Measurements from ENCODE around the gene CPT2.

Gene CPT2

GRCh38 chr1:53220171-53220961 lies 23.7 kb downstream of the CPT2 start, which contains the start of gene CZIB:
Gene CZIB (minus strand): TSS chr1:53220634. CDS start chr1:53220575, 59 bp downstream.
- peak; percentile 93 for DNase-seq

DNA sequence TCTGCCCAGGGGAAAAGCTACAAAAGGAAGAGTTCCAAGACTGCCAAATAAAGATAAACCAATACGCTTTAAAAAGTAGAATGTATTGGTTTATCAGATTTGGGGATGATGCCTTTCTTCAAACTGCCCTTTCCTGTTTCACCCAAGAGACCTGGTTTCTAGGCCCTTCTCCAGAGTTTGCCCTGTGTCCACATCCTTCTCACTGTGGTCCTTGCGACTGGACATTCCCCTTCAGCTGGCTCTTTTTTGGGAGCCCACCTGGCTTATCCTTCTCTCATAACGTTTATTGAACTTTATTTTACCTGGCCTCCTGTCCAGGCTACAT lies 24.3 kb downstream of the CPT2 start:
- DNase-seq, result no peak

GRCh38 chr1:53237638-53238037 lies 41.0 kb downstream of the CPT2 start:
- no peak for DNase-seq

DNA sequence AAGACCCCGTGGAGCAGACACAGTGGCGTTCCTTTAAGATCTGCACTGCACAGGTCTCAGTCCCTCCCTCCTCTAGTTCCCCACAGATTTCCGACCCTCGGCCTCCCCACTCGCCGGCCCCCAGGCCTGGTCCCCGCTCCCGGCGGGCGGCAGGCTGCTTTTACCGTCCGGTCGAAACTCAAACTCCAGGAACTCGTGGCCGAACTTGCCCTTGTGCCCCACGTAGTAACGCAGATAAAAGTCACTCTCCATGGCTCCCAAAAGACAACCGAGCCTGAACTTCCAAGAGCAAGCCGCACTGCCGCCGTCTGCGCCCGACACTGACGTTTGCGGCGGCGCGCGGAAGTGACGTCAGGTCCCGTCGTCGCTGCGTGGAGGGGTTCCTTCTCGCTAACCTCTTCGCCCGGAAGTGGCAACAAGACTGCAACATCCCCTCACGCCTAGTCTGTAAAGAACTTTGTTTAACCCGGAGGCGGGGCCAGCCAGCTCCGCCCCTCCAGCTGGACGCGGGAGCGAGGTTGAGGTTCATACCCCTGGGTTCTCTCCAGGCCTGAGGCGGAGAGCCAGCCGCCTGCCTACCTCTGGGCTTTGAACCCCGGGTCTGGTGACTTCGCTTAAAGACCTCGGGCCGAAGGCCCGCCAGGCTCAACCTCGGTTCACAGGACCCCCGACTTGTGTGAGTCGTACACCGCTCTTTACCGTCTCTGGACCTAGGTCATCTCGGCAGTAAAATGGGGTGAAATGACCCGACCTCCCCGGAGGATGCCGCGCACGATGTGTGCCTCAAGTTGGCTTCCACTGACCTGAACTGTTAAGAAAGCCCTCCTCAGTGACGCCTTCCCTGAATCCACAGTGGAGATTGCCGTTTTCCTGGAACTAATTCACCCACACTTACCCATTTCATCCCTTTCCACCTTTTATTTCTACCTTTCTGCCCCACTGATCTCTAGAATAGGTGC lies 41.9 kb downstream of the CPT2 start, which contains the start of gene MAGOH:
MAGOH (minus strand) TSS at position 322 of the 959 bp plus-strand sequence; CDS start at position 252, 70 bp downstream.
- peak; percentile 92 for DNase-seq

- no peak for DNase-seq
Observed at GRCh38 chr1:53241828-53242227, 45.2 kb downstream of the CPT2 start.

DNA sequence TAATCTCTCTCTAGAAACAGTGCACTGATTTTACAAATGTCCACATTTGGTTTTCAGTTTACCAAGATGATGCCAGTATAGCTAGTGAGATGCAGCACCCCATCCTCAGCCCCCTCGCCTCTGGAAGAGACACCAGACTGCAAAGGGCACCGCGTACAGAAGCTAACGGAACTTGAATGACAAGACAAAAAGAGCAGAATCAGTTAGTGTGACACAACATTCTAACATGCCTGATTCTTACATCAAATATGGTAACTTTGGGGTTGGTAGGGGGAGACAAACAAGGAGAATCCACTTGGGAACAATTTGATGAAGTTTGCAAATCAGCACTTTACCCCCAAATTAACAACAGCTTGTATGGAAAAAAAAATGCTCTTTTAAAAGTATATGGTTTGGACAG lies 45.8 kb downstream of the CPT2 start:
- no peak for DNase-seq

GRCh38 chr1:53244141-53244540 lies 47.5 kb downstream of the CPT2 start:
- no peak for DNase-seq

DNA sequence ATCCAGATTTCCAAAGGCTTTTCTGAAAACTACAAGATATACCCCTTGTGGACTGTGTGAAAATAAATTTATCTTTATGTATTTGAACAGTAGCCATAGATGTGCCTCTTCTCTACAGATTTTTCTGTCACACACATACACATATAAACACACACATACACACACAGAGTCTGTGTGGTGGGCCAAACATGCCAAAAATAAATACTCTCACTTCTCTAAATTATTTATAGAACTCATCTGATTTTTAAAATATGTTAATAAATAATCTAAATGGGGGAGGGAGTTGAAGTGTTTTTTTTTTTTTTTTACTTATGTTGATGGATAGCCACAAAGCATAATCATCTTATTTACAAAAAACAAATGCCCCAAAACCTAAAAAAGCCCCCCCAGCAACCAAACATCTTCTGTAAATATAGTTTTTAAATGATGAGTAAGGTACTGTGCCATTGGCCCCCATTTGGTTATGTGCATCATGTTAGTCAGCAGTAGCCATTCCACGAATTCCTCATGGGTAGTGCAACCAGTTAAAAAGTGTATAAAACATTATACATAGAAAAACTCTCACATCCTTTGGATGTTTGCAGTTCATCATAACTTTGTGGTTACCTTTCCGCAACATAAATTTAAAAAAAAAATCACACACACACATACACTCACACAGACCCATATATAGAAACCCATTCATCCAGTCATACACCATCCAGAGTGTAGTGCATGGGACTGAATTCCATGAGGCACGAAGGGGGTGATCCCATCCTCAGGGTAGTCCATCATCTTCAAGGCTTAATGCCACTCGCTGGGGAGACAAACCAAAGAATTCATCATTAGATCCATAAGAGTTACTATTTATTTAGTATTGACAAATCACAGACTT lies 49.9 kb downstream of the CPT2 start:
- no peak for DNase-seq

GRCh38 chr1:53249706-53250105 lies 53.1 kb downstream of the CPT2 start:
- no peak for DNase-seq

GRCh38 chr1:53250325-53250724 lies 53.7 kb downstream of the CPT2 start:
- DNase-seq, result no peak

GRCh38 chr1:53254011-53254640 lies 57.5 kb downstream of the CPT2 start:
- DNase-seq, result no peak

DNA sequence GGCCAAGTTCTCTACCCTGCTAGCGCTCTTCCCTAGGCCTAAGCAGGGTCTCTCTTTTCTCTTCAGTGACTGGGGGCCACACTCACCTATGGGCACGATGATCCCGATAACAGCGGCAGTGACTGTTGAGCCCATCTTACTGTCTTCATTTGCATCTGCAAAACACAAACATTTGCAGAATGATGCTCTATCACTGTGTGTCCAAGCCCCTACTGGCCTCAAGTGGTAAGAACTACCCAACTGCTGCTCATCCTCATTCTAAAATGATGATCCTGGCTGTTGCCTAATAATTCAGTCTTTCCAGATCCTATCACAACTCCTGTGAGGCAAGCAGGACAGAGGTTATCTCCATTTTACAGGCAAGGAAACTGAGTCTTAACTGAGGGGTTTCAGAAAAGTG lies 58.4 kb downstream of the CPT2 start:
- DNase-seq, result no peak

GRCh38 chr1:53256511-53257453 lies 60.2 kb downstream of the CPT2 start:
- no peak for DNase-seq

DNA sequence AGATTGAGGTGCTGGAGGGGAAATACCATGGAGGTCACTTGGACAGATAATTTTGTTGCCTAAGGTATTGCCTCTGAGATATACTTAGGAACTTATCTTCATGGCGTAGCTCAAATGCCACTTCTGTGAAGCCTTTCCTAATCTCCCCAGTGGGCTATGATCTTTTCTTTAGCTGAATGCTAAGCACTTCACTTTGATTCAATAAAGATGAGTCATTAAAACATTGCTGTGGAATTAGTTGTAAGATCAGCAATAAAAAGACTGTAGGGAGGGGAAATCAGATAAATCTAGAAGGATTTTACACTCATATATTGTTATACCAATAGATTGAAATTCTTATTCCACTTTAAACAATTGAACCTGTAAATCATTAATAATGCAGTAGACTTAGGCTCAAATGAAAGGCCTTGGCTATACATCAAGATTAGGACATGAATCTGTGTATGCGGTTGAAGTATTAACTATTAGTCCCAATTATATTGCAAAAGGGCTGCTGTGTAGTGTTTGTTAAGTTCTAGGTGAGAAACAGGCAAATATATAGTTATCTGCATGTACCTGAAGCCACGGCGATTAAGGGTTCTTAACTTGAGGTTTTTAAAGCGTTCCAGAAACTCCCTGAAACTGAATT lies 60.9 kb downstream of the CPT2 start:
- no peak for DNase-seq

DNA sequence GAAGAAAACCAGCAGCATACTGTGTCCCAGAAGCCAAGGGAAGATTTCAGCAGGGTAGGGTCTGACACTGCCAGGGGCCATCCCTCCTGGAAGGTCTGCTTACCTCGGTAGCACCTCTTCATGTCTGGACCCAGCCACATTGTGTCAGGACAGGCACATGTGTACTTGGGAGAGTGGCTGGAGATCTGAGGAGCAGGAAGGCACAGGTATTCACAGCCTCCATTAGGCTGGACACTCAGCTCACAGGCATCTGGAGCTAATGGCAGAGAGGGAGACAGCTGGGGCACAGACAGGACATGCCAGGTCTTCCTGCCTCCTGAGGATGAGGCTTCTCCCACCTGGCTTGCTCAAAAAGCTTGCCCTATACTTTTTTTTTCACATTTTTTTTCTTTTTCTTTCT lies 61.6 kb downstream of the CPT2 start:
- DNase-seq, result no peak

- DNase-seq, result no peak
Observed at GRCh38 chr1:53259932-53260331, 63.3 kb downstream of the CPT2 start.

- no peak for DNase-seq
Observed at GRCh38 chr1:53260631-53261247, 64.1 kb downstream of the CPT2 start.

GRCh38 chr1:53262000-53262399 lies 65.4 kb downstream of the CPT2 start:
- no peak for DNase-seq
